ENCODE measurements around the gene ATG7. TPM values are rescaled to one million over a fixed set of nuclear protein-coding genes. Genes with fewer than 3 reads are reported as not detected.
A peak's percentile ranks its signal among the peaks of the same experiment; 100 is the strongest.

Gene ATG7
- total and polyA plus RNA-seq, 10 of the 15 experiments (the other 5 are each of a cell fraction or from before 2014, with no cell fraction given), result 13.5 to 49.5 (median 26.4) TPM

DNA sequence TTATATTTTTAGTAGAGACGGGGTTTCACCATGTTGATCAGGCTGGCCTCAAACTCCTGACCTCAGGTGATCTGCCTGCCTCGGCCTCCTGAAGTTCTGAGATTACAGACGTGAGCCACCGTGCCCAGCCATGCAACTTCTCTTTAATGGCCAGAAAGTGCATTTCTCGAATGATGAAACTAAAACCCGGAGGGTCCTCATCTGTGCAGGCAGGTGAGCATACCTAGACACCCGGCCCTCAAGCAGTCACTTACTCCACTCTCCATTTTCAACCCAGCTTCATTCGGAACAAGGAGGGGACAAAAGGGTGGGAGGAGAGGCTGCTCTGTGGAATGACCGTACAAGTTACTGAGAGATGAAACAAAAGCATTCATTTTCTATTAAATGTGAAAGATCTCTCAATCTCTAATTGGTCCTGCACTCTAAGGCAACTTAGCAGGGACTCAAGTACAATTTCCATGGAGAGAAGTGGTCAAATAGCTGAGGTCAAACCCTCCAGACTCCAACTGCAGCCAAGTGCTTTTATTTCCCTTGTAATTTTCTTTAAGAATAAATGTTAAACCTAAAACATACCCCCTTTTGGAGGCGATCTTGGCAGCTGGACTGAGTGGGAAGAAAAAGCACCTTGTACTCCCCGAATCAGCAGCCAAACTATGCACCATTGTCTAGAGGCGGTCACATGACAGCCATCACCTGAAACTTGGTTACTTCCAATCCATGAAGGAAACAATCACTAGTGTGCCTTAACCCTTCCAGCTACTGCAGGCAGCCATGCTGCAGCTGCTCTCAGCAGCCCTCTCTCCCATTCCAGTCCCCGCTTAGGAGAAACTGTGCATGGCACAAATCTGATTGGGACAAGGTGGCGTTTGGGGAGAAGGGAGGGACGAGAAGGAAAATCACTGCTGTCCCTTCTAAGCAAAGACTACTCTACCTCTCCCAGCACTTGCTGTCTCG is 309.3 kb downstream of the ATG7 start (continued):
- TF ChIP-seq IRF5 (IDR thresholded peaks at IDR 0.05; ENCODE audit: borderline replicate concordance) (no peak), IKZF1 (conservative IDR thresholded peaks at IDR 0.05) (0 out of 2 replicates have a peak, but pooled peaks have one; percentile 25), ATF3 (IDR thresholded peaks at IDR 0.05; ENCODE audit: borderline replicate concordance, extremely low read depth, low read depth, low read length) (no peak), RELA (IDR thresholded peaks at IDR 0.05; ENCODE audit: borderline replicate concordance, partially characterized antibody) (no peak), ATF2 (IDR thresholded peaks at IDR 0.05; ENCODE audit: low read length) (no peak), USF1 (IDR thresholded peaks at IDR 0.05; ENCODE audit: borderline replicate concordance, extremely low read length, insufficient read depth, low read depth, low read length) (peak; percentile 21), JUNB (IDR thresholded peaks at IDR 0.05) (no peak), HDAC6 (IDR thresholded peaks at IDR 0.05; ENCODE audit: unreplicated experiment) (no peak), CBFB (IDR thresholded peaks at IDR 0.05; ENCODE audit: low read depth) (no peak), RAD51 (IDR thresholded peaks at IDR 0.05) (peak; percentile 79), CEBPB (IDR thresholded peaks at IDR 0.05; ENCODE audit: borderline replicate concordance in 1 of 2, low read depth in 2 of 2, low read length in 2 of 2) (no peak), SMARCA5 (IDR thresholded peaks at IDR 0.05) (no peak), SREBF2 (IDR thresholded peaks at IDR 0.05; ENCODE audit: low read length) (no peak), MAX (IDR thresholded peaks at IDR 0.05; ENCODE audit: low read depth, low read length) (no peak), WRNIP1 (IDR thresholded peaks at IDR 0.05; ENCODE audit: borderline replicate concordance, low read depth, low read length) (no peak), MTA3 (IDR thresholded peaks at IDR 0.05; ENCODE audit: borderline replicate concordance, low read length) (no peak), BCL3 (IDR thresholded peaks at IDR 0.05; ENCODE audit: borderline replicate concordance, insufficient read depth, low read depth, low read length, poor library complexity, severe bottlenecking) (no peak)
- TF ChIP-seq, protein P1, sequence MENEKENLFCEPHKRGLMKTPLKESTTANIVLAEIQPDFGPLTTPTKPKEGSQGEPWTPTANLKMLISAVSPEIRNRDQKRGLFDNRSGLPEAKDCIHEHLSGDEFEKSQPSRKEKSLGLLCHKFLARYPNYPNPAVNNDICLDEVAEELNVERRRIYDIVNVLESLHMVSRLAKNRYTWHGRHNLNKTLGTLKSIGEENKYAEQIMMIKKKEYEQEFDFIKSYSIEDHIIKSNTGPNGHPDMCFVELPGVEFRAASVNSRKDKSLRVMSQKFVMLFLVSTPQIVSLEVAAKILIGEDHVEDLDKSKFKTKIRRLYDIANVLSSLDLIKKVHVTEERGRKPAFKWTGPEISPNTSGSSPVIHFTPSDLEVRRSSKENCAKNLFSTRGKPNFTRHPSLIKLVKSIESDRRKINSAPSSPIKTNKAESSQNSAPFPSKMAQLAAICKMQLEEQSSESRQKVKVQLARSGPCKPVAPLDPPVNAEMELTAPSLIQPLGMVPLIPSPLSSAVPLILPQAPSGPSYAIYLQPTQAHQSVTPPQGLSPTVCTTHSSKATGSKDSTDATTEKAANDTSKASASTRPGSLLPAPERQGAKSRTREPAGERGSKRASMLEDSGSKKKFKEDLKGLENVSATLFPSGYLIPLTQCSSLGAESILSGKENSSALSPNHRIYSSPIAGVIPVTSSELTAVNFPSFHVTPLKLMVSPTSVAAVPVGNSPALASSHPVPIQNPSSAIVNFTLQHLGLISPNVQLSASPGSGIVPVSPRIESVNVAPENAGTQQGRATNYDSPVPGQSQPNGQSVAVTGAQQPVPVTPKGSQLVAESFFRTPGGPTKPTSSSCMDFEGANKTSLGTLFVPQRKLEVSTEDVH (IDR thresholded peaks at IDR 0.05; ENCODE audit: low read depth, partially characterized antibody), result no peak
